MM.1S (cell line): ENCODE data around the gene PARP8.

ENCODE experiments used
- DNase-seq: peaks from one replicate; pipeline ENCODE4 v3.0.0-alpha.2; 2015
- H2AFZ ChIP-seq: fragments of 300-600 bp; sonication (generic); 2 replicates; pipeline ENCODE4 v1.6.0; 2016; ENCODE audit warnings: antibody characterized with exemption, low read length
- H3F3A ChIP-seq: fragments of 300-600 bp; sonication (generic); 2 replicates; pipeline ENCODE4 v1.6.1; 2016; ENCODE audit warnings: mild to moderate bottlenecking, antibody characterized with exemption, low read length, moderate library complexity, mixed read lengths; ENCODE audit not compliant: insufficient read depth
- H3K27ac ChIP-seq: fragments of 300-600 bp; sonication (generic); 2 replicates; pipeline ENCODE4 v1.5.1; 2016; ENCODE audit warnings: mild to moderate bottlenecking, low read length
- H3K27me3 ChIP-seq: fragments of 300-600 bp; sonication (generic); replicated peaks from 2 replicates; pipeline ENCODE4 v1.6.0; 2016; ENCODE audit warnings: low read length; ENCODE audit not compliant: insufficient read depth
- H3K36me3 ChIP-seq: fragments of 300-600 bp; sonication (generic); replicated peaks from 2 replicates; pipeline ENCODE4 v1.6.1; 2016; ENCODE audit warnings: mild to moderate bottlenecking, low read length, mixed read lengths; ENCODE audit not compliant: insufficient read depth
- H3K4me1 ChIP-seq: fragments of 300-600 bp; sonication (generic); 2 replicates; pipeline ENCODE4 v1.6.1; 2016; ENCODE audit warnings: low read length, mixed read lengths
- H3K4me2 ChIP-seq: fragments of 300-600 bp; sonication (generic); 2 replicates; pipeline ENCODE4 v1.6.0; 2016; ENCODE audit warnings: low read depth, low read length
- H3K4me3 ChIP-seq: fragments of 300-600 bp; sonication (generic); 2 replicates; pipeline ENCODE4 v1.5.1; 2016; ENCODE audit warnings: low read length, mixed read lengths
- H3K79me2 ChIP-seq: fragments of 300-600 bp; sonication (generic); 2 replicates; pipeline ENCODE4 v1.6.1; 2016; ENCODE audit warnings: mixed run types, low read length, mixed read lengths
- H3K9ac ChIP-seq: fragments of 300-600 bp; sonication (generic); 2 replicates; pipeline ENCODE4 v1.6.1; 2016; ENCODE audit warnings: low read length, mixed read lengths
- H3K9me2 ChIP-seq: fragments of 300-600 bp; sonication (generic); replicated peaks from 2 replicates; pipeline ENCODE4 v1.6.1; 2016; ENCODE audit warnings: mild to moderate bottlenecking, low read length, mixed read lengths; ENCODE audit not compliant: insufficient read depth
- H3K9me3 ChIP-seq: fragments of 300-600 bp; sonication (generic); replicated peaks from 2 replicates; pipeline ENCODE4 v1.6.1; 2016; ENCODE audit warnings: mild to moderate bottlenecking, low read length, mixed read lengths; ENCODE audit not compliant: insufficient read depth
- H4K20me1 ChIP-seq: fragments of 300-600 bp; sonication (generic); 2 replicates; pipeline ENCODE4 v1.6.1; 2016; ENCODE audit warnings: mild to moderate bottlenecking, low read length, moderate library complexity, mixed read lengths; ENCODE audit not compliant: insufficient read depth
- CTCF ChIP-seq: fragments of 300-600 bp; sonication (generic); IDR thresholded peaks from 2 replicates; pipeline ENCODE4 v1.5.1; 2016; ENCODE audit warnings: antibody characterized with exemption, low read length, mixed read lengths
- EZH2 ChIP-seq: fragments of 300-600 bp; sonication (generic); optimal IDR thresholded peaks from 2 replicates; pipeline ENCODE3; 2017; ENCODE audit warnings: low read depth, mild to moderate bottlenecking, antibody characterized with exemption, low read length, mixed read lengths
- EZH2phosphoT487 ChIP-seq: fragments of 300-600 bp; sonication (generic); IDR thresholded peaks from 2 replicates; pipeline ENCODE4 v1.6.1; 2018; ENCODE audit warnings: antibody characterized with exemption, low read length

The PARP8 gene

DNA sequence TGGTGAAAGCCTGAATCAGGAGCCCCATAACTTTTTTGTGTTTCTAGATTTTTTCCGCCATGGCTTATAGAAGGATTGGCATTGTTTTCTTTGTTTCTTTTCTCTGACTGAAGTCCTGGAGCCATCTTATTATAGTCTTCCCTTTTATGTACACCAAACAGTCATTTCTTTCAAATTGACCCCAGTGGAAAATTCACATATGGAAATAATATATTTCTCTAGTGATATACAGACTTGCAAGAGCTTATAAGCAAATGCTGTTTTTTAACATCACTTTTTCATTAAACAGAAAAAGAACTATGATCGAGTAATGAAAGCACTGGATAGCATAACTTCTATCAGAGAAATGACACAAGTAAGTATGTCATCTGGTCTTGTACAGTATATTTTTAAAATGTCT is 155.6 kb downstream of the PARP8 start:
- Histone ChIP-seq H2AFZ (no peak overlapping the region), H3K36me3 (no peaks in the 10 kb centered on the region; the same call in 1 of the 2 replicates), H3K9ac (no peak overlapping the region), H4K20me1 (no peaks in the 10 kb centered on the region), H3F3A (no peaks in the 10 kb centered on the region), H3K4me3 (no peak overlapping the region), H3K4me1 (no peaks in the 10 kb centered on the region), H3K4me2 (no peak overlapping the region), H3K27me3 (no peaks in the 10 kb centered on the region), H3K9me3 (no peaks in the 10 kb centered on the region), H3K27ac (no peak overlapping the region), H3K9me2 (no peaks in the 10 kb centered on the region), H3K79me2 (no peaks in the 10 kb centered on the region)
- no peak for DNase-seq
- TF ChIP-seq EZH2: no peak
- no peak for TF ChIP-seq CTCF
- no peak for TF ChIP-seq EZH2phosphoT487

- no peak overlapping the region for H3K4me3 ChIP-seq
- H3K79me2 ChIP-seq: no peaks in the 10 kb centered on the region
- no peaks in the 10 kb centered on the region for H3F3A ChIP-seq
- no peak for DNase-seq
- no peak for TF ChIP-seq CTCF
- no peak for TF ChIP-seq EZH2phosphoT487
- TF ChIP-seq EZH2: no peak
- H3K36me3 ChIP-seq: no peaks in the 10 kb centered on the region; the same call in 1 of the 2 replicates
- no peaks in the 10 kb centered on the region for H3K4me1 ChIP-seq
- no peaks in the 10 kb centered on the region for H3K9me2 ChIP-seq
- no peak overlapping the region for H3K9ac ChIP-seq
- H3K9me3 ChIP-seq: no peaks in the 10 kb centered on the region
- H3K4me2 ChIP-seq: no peak overlapping the region
- no peaks in the 10 kb centered on the region for H4K20me1 ChIP-seq
- no peak overlapping the region for H2AFZ ChIP-seq
- no peak overlapping the region for H3K27ac ChIP-seq
- H3K27me3 ChIP-seq: no peaks in the 10 kb centered on the region
Measured at GRCh38 chr5:50822761-50823160, 156.3 kb downstream of the PARP8 start.

DNA sequence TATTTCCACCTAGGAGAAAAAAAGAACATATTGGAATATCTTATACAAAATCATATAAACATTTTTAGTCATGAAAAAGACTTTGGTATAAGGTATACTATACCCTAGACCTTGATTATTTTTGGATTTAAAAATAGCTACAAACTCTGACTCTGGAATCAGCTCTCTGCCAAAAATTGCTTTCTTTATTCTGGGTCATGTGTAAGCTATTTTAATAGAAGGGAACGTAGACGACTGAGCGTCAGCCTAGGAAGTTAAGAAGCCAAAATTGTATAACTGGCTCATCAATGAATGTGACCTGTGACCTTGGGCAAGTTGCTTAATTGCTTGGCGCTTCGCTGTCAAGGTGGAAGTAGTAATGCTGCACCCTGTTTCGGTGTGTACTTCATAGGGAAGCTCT is 157.1 kb downstream of the PARP8 start:
- no peaks in the 10 kb centered on the region for H3K27me3 ChIP-seq
- no peaks in the 10 kb centered on the region for H3K4me1 ChIP-seq
- DNase-seq: no peak
- H3K4me2 ChIP-seq: no peak overlapping the region
- no peaks in the 10 kb centered on the region for H3K9me2 ChIP-seq
- no peaks in the 10 kb centered on the region; the same call in 1 of the 2 replicates for H3K36me3 ChIP-seq
- no peaks in the 10 kb centered on the region for H3F3A ChIP-seq
- TF ChIP-seq EZH2 (no peak), EZH2phosphoT487 (no peak), CTCF (no peak)
- H3K9ac ChIP-seq: no peak overlapping the region
- no peak overlapping the region for H2AFZ ChIP-seq
- no peak overlapping the region for H3K27ac ChIP-seq
- H3K4me3 ChIP-seq: no peak overlapping the region
- H4K20me1 ChIP-seq: no peaks in the 10 kb centered on the region
- H3K9me3 ChIP-seq: no peaks in the 10 kb centered on the region
- no peaks in the 10 kb centered on the region for H3K79me2 ChIP-seq
